Naive B cell (primary cell): ENCODE results near the gene CECR2. TPM values are rescaled to one million over a fixed set of nuclear protein-coding genes. Genes with fewer than 3 reads are reported as not detected.

Source experiments
- ATAC-seq, 2 donors: fragments of 150-1000 bp; cut with Tn5 transposase; 2 replicates each; pipeline ENCODE4 v1.10.0; 2021; ENCODE audit warnings: low read depth in 2 of 2, mild to moderate bottlenecking in 2 of 2, moderate library complexity in 2 of 2
- DNase-seq: peaks from one replicate; pipeline ENCODE4 v3.0.0; 2022
- H3K27ac Mint-ChIP-seq, 6 donors: one replicate each; pipeline ENCODE4 v1.8.0; 2020 to 2022; ENCODE audit warnings: mild to moderate bottlenecking in 6 of 6, mixed read lengths in 6 of 6, moderate library complexity in 5 of 6, inconsistent platforms in 2 of 6
- H3K27me3 Mint-ChIP-seq, 3 donors: one replicate each; pipeline ENCODE4 v1.8.0; 2021 to 2022; ENCODE audit warnings: mixed read lengths in 3 of 3, mild to moderate bottlenecking in 1 of 3
- H3K36me3 Mint-ChIP-seq, 2 donors: one replicate each; pipeline ENCODE4 v1.8.0; 2020 to 2022; ENCODE audit warnings: mixed read lengths in 2 of 2, inconsistent platforms in 1 of 2, mild to moderate bottlenecking in 1 of 2
- H3K4me1 Mint-ChIP-seq, 3 donors: one replicate each; pipeline ENCODE4 v1.8.0; 2020 to 2022; ENCODE audit warnings: mixed read lengths in 3 of 3, inconsistent platforms in 1 of 3, mild to moderate bottlenecking in 1 of 3, moderate library complexity in 1 of 3
- H3K4me3 Mint-ChIP-seq, 8 donors: one replicate each; pipeline ENCODE4 v1.8.0; 2020 to 2022; ENCODE audit warnings: mild to moderate bottlenecking in 8 of 8, mixed read lengths in 8 of 8, moderate library complexity in 8 of 8, inconsistent platforms in 2 of 8
- H3K9me3 Mint-ChIP-seq, 7 donors: one replicate each; pipeline ENCODE4 v1.8.0; 2020 to 2022; ENCODE audit warnings: mixed read lengths in 7 of 7, mild to moderate bottlenecking in 5 of 7, inconsistent platforms in 2 of 7, moderate library complexity in 1 of 7
- polyA plus RNA-seq, 6 donors: library from polyadenylated mRNA; unstranded; fragments of 300-500 nt; fragmentation: Illumina TruSeq; gene quantifications; one replicate each; pipeline ENCODE4 v1.2.3, GENCODE V29; 2021; ENCODE audit warnings: low read depth in 6 of 6

The CECR2 gene
- under 1 TPM in 4 of 6 donors, not detected in 2; 0.04 to 0.62 (median 0.10) TPM for polyA plus RNA-seq

DNA sequence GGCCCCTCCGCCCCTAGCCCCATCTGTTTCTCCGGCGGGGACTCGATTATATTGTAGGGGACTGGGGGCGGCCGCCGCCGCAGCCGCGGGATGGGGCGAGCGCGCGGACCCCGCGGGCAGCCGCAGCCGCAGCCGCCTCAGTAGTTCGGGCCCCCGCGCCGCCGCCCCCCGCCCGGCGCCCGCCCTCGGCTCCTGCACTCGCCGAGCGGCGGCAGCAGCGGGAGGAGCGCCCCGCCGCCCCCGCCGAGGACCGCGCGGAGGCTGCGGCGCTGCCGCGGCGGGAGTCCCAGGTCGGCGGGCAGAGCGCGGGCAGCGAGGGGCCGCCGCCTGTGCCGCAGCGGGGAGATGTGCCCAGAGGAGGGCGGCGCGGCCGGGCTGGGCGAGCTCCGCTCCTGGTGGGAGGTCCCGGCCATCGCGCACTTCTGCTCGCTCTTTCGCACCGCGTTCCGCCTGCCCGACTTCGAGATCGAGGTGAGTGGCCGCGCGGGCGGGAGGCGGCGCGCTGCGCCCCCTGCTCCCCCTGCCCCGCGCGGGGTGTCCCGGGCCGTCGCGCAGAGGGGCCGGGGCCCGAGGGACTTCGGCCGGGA lies at the start of gene CECR2:
CECR2 (plus strand) TSS at position 22 of the 587 bp plus-strand sequence; CDS start at position 346, 324 bp downstream.
- ATAC-seq (peak; percentile 63 to 69), DNase-seq (peak; percentile 43)
- H3K4me1 Mint-ChIP-seq: peaks cover 26 to 36% (median 31%) of the 10 kb centered on the region in 3 donors
- H3K27ac Mint-ChIP-seq: peak within 1 kb of the TSS in 4 of 6 donors; percentile 34 to 92 (median 49)
- peaks cover 38 to 40% (median 39%) of the 10 kb centered on the region in 3 donors for H3K27me3 Mint-ChIP-seq
- no peaks in the 10 kb centered on the region for H3K36me3 Mint-ChIP-seq
- H3K4me3 Mint-ChIP-seq: peak within 1 kb of the TSS; percentile 84 to 92 (median 90)
- peaks cover 0 to 3% (median 0%) of the 10 kb centered on the region in 7 donors for H3K9me3 Mint-ChIP-seq

DNA sequence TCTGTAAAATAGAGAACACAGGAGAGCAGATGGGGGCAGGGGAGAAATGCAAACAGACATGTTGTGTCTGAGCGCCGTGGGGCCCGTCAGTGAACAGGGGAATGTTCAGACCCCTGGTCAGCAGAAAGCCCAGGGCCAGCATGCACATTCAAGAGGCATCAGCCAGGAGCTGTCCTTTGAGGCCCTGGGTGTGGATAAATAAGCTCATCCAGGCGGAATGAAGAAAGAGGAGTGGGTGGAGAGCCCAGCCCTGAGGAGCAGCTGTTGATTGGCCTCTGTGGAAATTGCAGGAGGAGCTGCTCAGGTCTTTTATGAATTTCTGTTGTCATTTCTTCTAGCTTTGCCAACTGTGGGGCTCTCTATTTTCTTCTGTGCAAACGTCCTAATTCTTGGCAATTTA lies 49.7 kb upstream of the CECR2 start:
- DNase-seq (no peak), ATAC-seq (no peak)
- Mint-ChIP-seq H3K27ac (no peak overlapping the region), H3K27me3 (peaks cover 5 to 13% (median 10%) of the 10 kb centered on the region in 3 donors), H3K4me3 (no peak overlapping the region), H3K4me1 (peaks cover 8 to 25% (median 18%) of the 10 kb centered on the region in 3 donors), H3K9me3 (peaks cover 0 to 7% (median 0%) of the 10 kb centered on the region in 7 donors), H3K36me3 (no peaks in the 10 kb centered on the region)

DNA sequence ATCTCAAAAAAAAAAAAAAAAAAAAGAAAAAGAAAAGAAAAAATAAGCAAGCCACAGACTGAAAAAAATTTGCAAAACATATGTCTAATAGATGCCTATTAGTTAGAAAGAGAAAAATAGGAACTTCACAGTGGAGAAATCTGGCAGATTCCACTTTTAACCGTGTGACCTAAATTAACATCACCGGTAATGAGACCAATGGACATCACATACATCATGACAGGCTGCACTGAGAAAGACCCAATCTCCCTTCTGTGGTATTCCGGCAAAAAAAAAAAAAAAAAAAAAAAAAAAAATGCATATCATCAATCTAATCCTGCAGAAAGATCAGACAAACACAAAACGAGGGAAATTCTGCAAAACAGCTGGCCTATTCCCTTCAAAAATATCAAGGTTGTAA lies 46.7 kb upstream of the CECR2 start:
- peaks cover 0 to 8% (median 4%) of the 10 kb centered on the region in 3 donors for H3K4me1 Mint-ChIP-seq
- DNase-seq (no peak), ATAC-seq (no peak)
- no peak overlapping the region for H3K27ac Mint-ChIP-seq
- peaks cover 5 to 13% (median 10%) of the 10 kb centered on the region in 3 donors for H3K27me3 Mint-ChIP-seq
- H3K9me3 Mint-ChIP-seq: peaks cover 0 to 7% (median 0%) of the 10 kb centered on the region in 7 donors
- H3K4me3 Mint-ChIP-seq: no peak overlapping the region
- no peaks in the 10 kb centered on the region for H3K36me3 Mint-ChIP-seq

DNA sequence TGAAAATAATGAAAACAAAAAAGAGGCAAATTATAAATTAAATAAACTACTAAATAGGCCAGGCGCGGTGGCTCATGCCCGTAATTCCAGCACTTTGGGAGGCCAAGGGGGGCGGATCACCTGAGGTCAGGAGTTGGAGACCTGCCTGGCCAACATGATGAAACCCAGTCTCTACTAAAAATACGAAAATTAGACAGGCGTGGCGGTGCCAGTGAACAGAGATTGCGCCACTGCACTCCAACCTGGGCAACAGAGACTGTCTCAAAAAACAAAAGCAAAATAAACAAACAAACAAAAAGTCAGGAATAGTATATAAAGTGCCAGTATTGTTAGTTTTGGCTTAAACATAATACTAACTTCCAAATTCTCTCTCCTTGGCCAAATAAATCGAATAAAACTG lies 37.6 kb upstream of the CECR2 start:
- ATAC-seq: no peak
- no peaks in the 10 kb centered on the region for H3K36me3 Mint-ChIP-seq
- no peaks in the 10 kb centered on the region for H3K4me1 Mint-ChIP-seq
- no peak overlapping the region for H3K27ac Mint-ChIP-seq
- H3K9me3 Mint-ChIP-seq: no peaks in the 10 kb centered on the region
- H3K27me3 Mint-ChIP-seq: no peaks in the 10 kb centered on the region
- H3K4me3 Mint-ChIP-seq: no peak overlapping the region
- DNase-seq: no peak

DNA sequence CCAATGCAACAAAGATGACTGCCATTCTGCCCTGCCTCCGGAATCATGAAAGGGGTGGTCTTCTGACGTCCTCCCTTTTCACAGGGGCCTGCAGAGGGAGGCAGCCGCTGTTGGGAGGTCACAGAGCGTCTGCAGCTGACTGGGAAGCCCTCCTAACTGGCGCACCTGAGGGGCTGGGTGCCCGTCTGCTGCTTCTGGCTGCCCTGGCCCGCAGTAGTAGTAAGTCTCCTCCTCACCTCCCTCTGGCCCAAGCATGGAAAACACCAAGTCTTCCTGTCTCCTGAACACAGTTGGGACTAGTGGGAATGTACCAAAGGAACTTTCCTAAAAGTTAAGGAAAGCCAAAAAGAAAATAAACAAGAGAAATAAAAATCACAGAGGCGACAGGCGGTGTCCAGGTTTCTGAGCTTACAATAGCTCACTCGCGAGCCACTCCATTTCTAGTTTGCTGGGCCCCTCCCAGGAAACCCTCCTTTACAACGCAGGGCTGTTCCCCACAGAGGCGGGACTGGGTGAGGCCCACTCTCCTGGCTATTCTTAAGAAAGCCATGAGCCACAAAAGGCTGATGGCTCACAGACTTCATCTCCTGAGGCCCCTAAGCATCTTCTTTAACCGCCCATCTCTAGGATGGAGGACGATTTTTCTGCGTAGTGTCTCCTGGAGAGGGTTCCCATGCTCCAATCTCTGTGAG lies 37.0 kb upstream of the CECR2 start:
- H3K9me3 Mint-ChIP-seq: no peaks in the 10 kb centered on the region
- H3K4me3 Mint-ChIP-seq: peak overlapping the region in 1 of 8 donors; percentile 22
- no peak for DNase-seq
- no peaks in the 10 kb centered on the region for H3K27me3 Mint-ChIP-seq
- peak overlapping the region in 1 of 6 donors; percentile 44 for H3K27ac Mint-ChIP-seq
- ATAC-seq: no peak
- H3K36me3 Mint-ChIP-seq: no peaks in the 10 kb centered on the region
- no peaks in the 10 kb centered on the region for H3K4me1 Mint-ChIP-seq

DNA sequence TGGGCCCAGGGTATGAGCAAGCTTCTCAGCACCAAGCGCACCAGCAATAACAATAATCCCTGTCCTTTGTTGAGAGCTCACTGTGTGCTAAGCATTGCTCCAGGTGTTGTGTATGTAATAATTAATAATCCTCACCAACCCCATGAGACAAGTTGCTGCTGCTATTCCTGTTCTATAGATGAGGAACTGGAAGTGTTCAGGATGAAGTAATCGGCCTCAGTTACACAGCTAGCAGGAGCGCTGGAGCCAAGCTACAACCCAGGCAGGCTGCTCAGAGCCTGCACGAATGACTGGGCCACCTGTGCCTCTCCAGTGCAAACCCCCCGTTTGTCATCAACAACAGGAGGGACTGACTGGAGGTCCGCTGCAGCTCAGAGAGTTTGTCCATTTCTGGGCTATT lies 35.2 kb upstream of the CECR2 start:
- DNase-seq (no peak), ATAC-seq (no peak)
- Mint-ChIP-seq H3K36me3 (no peaks in the 10 kb centered on the region), H3K27me3 (peaks cover 0 to 8% (median 0%) of the 10 kb centered on the region in 3 donors), H3K27ac (peak overlapping the region in 1 of 6 donors; percentile 42), H3K4me3 (no peak overlapping the region), H3K4me1 (no peaks in the 10 kb centered on the region), H3K9me3 (no peaks in the 10 kb centered on the region)

DNA sequence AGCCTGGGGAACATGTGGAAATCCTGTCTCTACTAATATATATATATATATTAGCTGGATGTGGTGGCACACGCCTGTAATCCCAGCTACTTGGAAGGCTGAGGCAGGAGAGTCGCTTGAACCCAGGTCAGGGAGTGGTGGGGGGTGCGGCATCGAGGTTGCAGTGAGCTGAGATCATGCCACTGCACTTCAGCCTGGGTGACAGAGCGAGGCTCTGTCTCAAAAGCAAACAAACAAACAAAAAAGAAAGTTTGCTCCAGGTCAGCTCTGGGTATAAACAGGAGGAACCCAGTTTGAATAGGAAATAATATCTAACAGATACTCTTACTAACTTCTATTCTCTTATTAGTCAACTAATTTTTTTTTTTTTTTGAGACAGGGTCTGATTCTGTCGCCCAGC lies 34.3 kb upstream of the CECR2 start:
- Mint-ChIP-seq H3K9me3 (no peaks in the 10 kb centered on the region), H3K4me3 (no peak overlapping the region), H3K36me3 (no peaks in the 10 kb centered on the region), H3K27me3 (peaks cover 0 to 8% (median 0%) of the 10 kb centered on the region in 3 donors), H3K4me1 (no peaks in the 10 kb centered on the region), H3K27ac (peak overlapping the region in 2 of 6 donors; percentile 29 to 52)
- DNase-seq: no peak
- no peak for ATAC-seq

DNA sequence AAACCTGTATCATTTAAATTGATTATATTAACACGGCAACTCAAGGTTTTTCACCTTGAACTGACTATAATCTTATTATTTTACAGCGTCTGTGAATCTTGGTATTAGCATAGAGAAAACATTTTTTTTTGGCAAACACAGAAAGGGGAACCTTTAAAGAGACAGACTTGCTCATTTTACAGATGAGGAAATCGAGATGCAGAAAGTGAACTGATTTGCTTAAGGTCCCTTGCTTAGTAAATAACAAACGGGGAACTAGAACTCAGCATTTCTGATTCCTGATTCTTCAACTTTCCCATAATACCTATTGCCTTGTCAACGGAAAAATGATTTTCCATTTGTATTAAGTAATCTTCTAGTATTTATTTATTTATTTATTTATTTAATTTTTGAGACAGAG lies 33.2 kb upstream of the CECR2 start:
- Mint-ChIP-seq H3K27me3 (peaks cover 0 to 8% (median 0%) of the 10 kb centered on the region in 3 donors), H3K4me1 (no peaks in the 10 kb centered on the region), H3K9me3 (no peaks in the 10 kb centered on the region), H3K27ac (no peak overlapping the region), H3K4me3 (no peak overlapping the region), H3K36me3 (no peaks in the 10 kb centered on the region)
- DNase-seq (no peak), ATAC-seq (no peak)

DNA sequence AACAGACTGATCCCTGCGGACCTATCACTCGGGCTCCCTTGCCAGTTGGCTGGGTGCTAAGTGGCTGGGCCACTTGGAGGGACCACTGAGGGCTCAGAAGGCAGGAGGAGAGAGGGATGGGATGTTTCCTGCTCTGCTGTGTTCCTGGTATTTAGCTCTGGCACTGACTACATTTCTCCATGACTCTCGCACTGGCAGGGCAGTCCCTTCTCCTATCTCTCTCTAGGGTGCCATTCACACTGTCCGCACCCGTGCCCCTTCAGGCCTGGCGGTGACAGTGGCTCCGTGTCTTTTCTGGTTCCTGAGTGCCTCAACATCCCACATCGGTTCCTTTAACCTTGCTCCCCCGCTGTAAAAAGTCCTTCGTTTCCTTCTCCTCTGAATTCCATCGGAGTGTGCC lies 31.6 kb upstream of the CECR2 start:
- H3K27me3 Mint-ChIP-seq: peaks cover 0 to 8% (median 0%) of the 10 kb centered on the region in 3 donors
- ATAC-seq (no peak), DNase-seq (no peak)
- no peaks in the 10 kb centered on the region for H3K36me3 Mint-ChIP-seq
- H3K9me3 Mint-ChIP-seq: no peaks in the 10 kb centered on the region
- peak overlapping the region in 1 of 6 donors; percentile 69 for H3K27ac Mint-ChIP-seq
- peaks cover 2 to 7% (median 3%) of the 10 kb centered on the region in 3 donors for H3K4me1 Mint-ChIP-seq
- no peak overlapping the region for H3K4me3 Mint-ChIP-seq

DNA sequence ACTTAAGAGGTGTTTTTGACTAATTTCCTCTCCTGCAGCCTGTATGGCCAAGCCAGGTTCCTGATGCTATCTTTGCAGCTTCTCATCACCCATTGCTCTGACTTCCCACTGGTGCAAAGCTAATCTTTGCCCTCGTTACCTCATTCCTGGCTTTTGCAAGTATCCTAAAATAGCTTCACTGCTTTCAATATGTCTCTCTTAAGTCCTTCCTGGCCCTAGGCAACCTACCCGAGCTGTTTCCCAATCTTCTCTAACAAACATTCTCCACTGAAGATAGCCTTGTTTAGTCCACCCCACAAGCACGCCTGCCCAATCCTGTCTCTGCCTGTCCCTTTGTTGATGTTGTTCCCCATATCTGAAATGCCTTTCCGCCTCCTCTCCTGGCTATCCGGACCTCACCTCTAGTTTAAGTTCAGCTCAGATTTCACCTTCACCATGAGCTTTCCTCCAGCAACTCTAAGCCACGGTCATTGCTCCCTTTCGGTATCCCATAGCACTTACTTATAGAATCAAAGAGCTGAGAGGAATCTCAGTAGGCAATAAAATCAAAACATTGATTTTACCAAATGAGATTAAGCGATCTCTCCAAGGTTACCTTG lies 30.1 kb upstream of the CECR2 start:
- DNase-seq (no peak), ATAC-seq (no peak)
- Mint-ChIP-seq H3K4me3 (no peak overlapping the region), H3K27me3 (peaks cover 0 to 8% (median 0%) of the 10 kb centered on the region in 3 donors), H3K4me1 (peaks cover 7 to 14% (median 7%) of the 10 kb centered on the region in 3 donors), H3K36me3 (no peaks in the 10 kb centered on the region), H3K27ac (peak overlapping the region in 2 of 6 donors; percentile 0 to 10), H3K9me3 (no peaks in the 10 kb centered on the region)

DNA sequence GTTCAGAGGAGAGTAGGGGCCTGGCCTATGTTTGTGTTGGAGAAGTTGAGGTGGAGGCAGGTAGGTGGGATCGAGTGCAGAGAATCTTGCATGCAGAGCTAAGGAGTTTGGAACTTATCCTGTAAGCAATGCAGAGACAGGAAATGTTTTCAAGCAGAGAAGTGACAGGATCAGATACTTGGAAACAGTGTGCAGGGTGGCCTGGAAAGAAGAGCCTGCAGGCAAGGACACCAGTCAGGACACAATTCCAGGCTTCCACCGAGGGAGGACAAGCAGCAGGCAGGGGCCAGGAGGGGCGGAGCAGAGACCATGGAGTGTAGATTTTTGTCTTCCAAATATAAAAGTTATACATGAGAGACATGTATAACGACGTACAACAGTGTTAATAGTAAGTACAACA lies 26.9 kb upstream of the CECR2 start:
- H3K4me3 Mint-ChIP-seq: no peak overlapping the region
- peaks cover 0 to 8% (median 0%) of the 10 kb centered on the region in 3 donors for H3K27me3 Mint-ChIP-seq
- ATAC-seq (no peak), DNase-seq (no peak)
- no peaks in the 10 kb centered on the region for H3K9me3 Mint-ChIP-seq
- peaks cover 7 to 14% (median 7%) of the 10 kb centered on the region in 3 donors for H3K4me1 Mint-ChIP-seq
- H3K27ac Mint-ChIP-seq: peak overlapping the region in 2 of 6 donors; percentile 62 to 73
- H3K36me3 Mint-ChIP-seq: no peaks in the 10 kb centered on the region

DNA sequence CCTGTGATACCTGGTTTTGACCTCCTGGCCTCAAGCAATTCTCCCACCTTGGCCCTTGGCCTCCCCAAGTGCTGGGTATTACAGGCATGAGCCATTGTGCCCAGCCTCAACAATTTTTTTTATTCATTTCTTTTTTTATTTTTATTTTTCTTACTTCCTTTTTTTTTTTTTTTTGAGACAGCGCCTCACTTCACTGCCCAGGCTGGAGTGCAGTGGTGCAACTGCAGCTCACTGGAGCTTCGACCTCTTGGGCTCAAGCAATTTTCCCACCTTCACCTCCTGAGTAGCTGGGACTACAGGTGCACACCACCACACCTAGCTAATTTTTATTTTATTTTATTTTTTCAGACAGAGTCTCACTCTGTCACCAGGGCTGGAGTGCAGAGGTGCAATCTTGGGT lies 25.5 kb upstream of the CECR2 start:
- peaks cover 7 to 14% (median 7%) of the 10 kb centered on the region in 3 donors for H3K4me1 Mint-ChIP-seq
- H3K4me3 Mint-ChIP-seq: peak overlapping the region in 1 of 8 donors; percentile 62
- H3K27me3 Mint-ChIP-seq: peaks cover 0 to 3% (median 0%) of the 10 kb centered on the region in 3 donors
- no peaks in the 10 kb centered on the region for H3K36me3 Mint-ChIP-seq
- peak overlapping the region in 1 of 6 donors; percentile 56 for H3K27ac Mint-ChIP-seq
- ATAC-seq: peak; percentile 46 to 52
- DNase-seq: no peak
- H3K9me3 Mint-ChIP-seq: no peaks in the 10 kb centered on the region

DNA sequence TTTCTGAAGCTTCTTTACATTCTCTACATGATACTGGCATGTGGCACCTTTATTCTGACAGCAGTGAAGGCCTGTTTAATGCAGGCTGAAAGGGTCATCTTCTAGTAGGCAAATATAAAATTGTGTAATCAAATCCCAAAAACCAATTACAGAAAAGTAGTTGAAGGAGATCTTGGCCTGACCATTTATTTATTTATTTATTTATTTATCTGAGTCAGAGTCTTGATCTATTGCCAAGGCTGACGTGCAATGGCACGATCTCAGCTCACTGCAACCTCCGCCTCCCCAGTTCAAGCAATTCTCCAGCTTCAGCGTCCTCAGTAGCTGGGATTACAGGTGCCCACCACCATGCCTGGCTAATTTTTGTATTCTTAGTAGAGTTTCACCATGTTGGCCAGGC lies 22.7 kb upstream of the CECR2 start:
- Mint-ChIP-seq H3K9me3 (no peaks in the 10 kb centered on the region), H3K4me1 (peaks cover 7 to 14% (median 11%) of the 10 kb centered on the region in 3 donors), H3K4me3 (no peak overlapping the region), H3K27ac (no peak overlapping the region), H3K36me3 (no peaks in the 10 kb centered on the region), H3K27me3 (peaks cover 0 to 13% (median 0%) of the 10 kb centered on the region in 3 donors)
- ATAC-seq: no peak
- no peak for DNase-seq
